Stimulated activated naive B cell treated with anti-CD40 and anti-IgM and Interleukin-4, amounts not matched to agents 10 μg/mL and 1 μg/mL and 100 μg/mL, for 72 hours (primary cell): ENCODE measurements around the gene SIRPB1.
"Not testable (repeated sequence)": the region's sequence is repeated elsewhere in the genome, so short reads cannot be mapped to it uniquely, and the experiment has no call there.

Experiments used
- ATAC-seq, 2 donors: fragments of 150-1000 bp; cut with Tn5 transposase; replicated peaks; 2 replicates each; pipeline ENCODE4 v1.10.0; 2021; ENCODE audit warnings: moderate library complexity in 1 of 2
- DNase-seq: peaks from one replicate; pipeline ENCODE4 v3.0.0; 2021
- H3K27ac Mint-ChIP-seq: one replicate; pipeline ENCODE4 v1.8.0; 2022; ENCODE audit warnings: mild to moderate bottlenecking, mixed read lengths
- H3K27me3 Mint-ChIP-seq, 2 donors: one replicate each; pipeline ENCODE4 v1.8.0; 2022; ENCODE audit warnings: mixed read lengths in 2 of 2
- H3K36me3 Mint-ChIP-seq, 2 donors: one replicate each; pipeline ENCODE4 v1.8.0; 2022; ENCODE audit warnings: mixed read lengths in 2 of 2, mild to moderate bottlenecking in 1 of 2
- H3K4me1 Mint-ChIP-seq, 2 donors: one replicate each; pipeline ENCODE4 v1.8.0; 2022; ENCODE audit warnings: mixed read lengths in 2 of 2, mild to moderate bottlenecking in 1 of 2
- H3K4me3 Mint-ChIP-seq, 2 donors: one replicate each; pipeline ENCODE4 v1.8.0; 2022; ENCODE audit warnings: mild to moderate bottlenecking in 2 of 2, mixed read lengths in 2 of 2, moderate library complexity in 1 of 2
- H3K9me3 Mint-ChIP-seq, 2 donors: one replicate each; pipeline ENCODE4 v1.8.0; 2022; ENCODE audit warnings: mixed read lengths in 2 of 2, mild to moderate bottlenecking in 1 of 2

The SIRPB1 gene

GRCh38 chr20:1651268-1652058, 31.7 kb upstream of the SIRPB1 start:
- H3K4me1 Mint-ChIP-seq, result peaks cover 0 to 8% of the 10 kb centered on the region in 2 donors
- peaks cover 11 to 13% of the 10 kb centered on the region in 2 donors for H3K27me3 Mint-ChIP-seq
- ATAC-seq (no peak), DNase-seq (no peak)
- H3K4me3 Mint-ChIP-seq, result no peak overlapping the region
- peaks cover 0 to 2% of the 10 kb centered on the region in 2 donors for H3K36me3 Mint-ChIP-seq
- H3K27ac Mint-ChIP-seq, result no peak overlapping the region
- H3K9me3 Mint-ChIP-seq, result peaks cover 0 to 6% of the 10 kb centered on the region in 2 donors

DNA sequence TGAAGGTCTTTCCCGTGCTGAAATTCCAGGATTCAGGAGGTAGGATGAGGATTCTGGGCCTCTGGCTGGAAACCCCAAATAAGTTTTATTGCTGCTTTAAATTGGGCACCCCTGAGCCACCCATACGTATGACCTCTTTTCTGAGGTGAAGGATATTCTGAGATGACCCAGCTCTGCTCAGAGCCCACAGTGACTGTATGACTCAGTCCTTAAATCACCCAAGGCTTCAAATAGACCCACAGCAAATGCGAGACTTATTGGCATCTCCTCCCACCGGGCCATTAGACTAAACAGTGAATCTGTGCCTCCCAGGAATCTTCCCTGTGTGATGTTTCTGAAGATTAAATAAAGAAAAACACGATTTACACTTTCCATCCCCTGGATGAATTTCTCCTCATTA, 28.3 kb upstream of the SIRPB1 start:
- ATAC-seq, result no peak

DNA sequence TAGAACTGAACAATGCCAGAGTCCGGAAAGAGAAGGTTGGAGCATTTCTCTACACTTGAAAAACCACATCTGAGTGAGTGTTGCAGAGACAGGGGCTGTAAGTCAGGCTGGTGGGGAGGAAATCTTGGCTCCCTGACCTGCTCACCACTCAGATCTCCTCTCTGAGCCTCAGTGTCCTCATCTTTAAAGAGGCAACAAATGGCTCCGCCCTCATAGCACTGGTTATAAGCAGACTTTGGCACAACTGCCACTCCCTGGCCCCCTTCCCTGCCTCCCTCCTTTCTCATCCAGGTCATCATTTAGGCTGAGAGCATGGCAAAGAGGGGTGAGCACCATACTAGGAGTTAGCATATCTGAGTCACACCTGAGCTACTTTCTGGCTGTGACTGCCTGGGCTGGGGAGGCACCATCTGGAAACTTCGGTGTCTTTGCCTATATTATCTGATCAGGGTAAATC, 27.2 kb upstream of the SIRPB1 start:
- Mint-ChIP-seq H3K4me1 (peaks cover 0 to 11% of the 10 kb centered on the region in 2 donors), H3K27ac (no peak overlapping the region), H3K4me3 (no peak overlapping the region), H3K27me3 (peaks cover 0 to 6% of the 10 kb centered on the region in 2 donors), H3K36me3 (no peaks in the 10 kb centered on the region), H3K9me3 (no peaks in the 10 kb centered on the region)
- DNase-seq (no peak), ATAC-seq (no peak)

More for the DNA sequence above, 28.3 kb upstream of the SIRPB1 start:
- peaks cover 5 to 11% of the 10 kb centered on the region in 2 donors for H3K27me3 Mint-ChIP-seq
- peaks cover 0 to 2% of the 10 kb centered on the region in 2 donors for H3K9me3 Mint-ChIP-seq
- no peak overlapping the region for H3K27ac Mint-ChIP-seq
- H3K4me3 Mint-ChIP-seq, result no peak overlapping the region
- H3K36me3 Mint-ChIP-seq, result peaks cover 0 to 2% of the 10 kb centered on the region in 2 donors
- DNase-seq, result no peak
- H3K4me1 Mint-ChIP-seq, result peaks cover 0 to 11% of the 10 kb centered on the region in 2 donors

GRCh38 chr20:1644101-1644962, 24.5 kb upstream of the SIRPB1 start:
- Mint-ChIP-seq H3K9me3 (peaks cover 6 to 8% of the 10 kb centered on the region in 2 donors), H3K27ac (no peak overlapping the region), H3K4me3 (no peak overlapping the region), H3K36me3 (peaks cover 3 to 6% of the 10 kb centered on the region in 2 donors), H3K4me1 (peaks cover 0 to 5% of the 10 kb centered on the region in 2 donors), H3K27me3 (no peaks in the 10 kb centered on the region)
- DNase-seq, result no peak
- peak; percentile 60 to 83 for ATAC-seq

- not testable (repeated sequence) for H3K4me1 Mint-ChIP-seq, ATAC-seq, DNase-seq, H3K27me3 Mint-ChIP-seq, H3K27ac Mint-ChIP-seq, H3K36me3 Mint-ChIP-seq, H3K4me3 Mint-ChIP-seq, H3K9me3 Mint-ChIP-seq
These were observed 18.8 kb upstream of the SIRPB1 start for GRCh38 chr20:1638643-1639042.

GRCh38 chr20:1637755-1638154, 17.9 kb upstream of the SIRPB1 start:
- DNase-seq (no peak), ATAC-seq (peak in 1 of 2 donors; percentile 42)
- peaks cover 3 to 6% of the 10 kb centered on the region in 2 donors for H3K36me3 Mint-ChIP-seq
- H3K9me3 Mint-ChIP-seq, result peaks cover 7 to 8% of the 10 kb centered on the region in 2 donors
- H3K4me1 Mint-ChIP-seq, result peaks cover 0 to 2% of the 10 kb centered on the region in 2 donors
- H3K27ac Mint-ChIP-seq, result no peak overlapping the region
- H3K27me3 Mint-ChIP-seq, result peaks cover 0 to 2% of the 10 kb centered on the region in 2 donors
- H3K4me3 Mint-ChIP-seq, result no peak overlapping the region

- Mint-ChIP-seq H3K4me1 (peaks cover 0 to 2% of the 10 kb centered on the region in 2 donors), H3K4me3 (no peak overlapping the region), H3K27me3 (peaks cover 0 to 7% of the 10 kb centered on the region in 2 donors), H3K27ac (no peak overlapping the region), H3K36me3 (peaks cover 3 to 6% of the 10 kb centered on the region in 2 donors), H3K9me3 (peaks cover 7 to 8% of the 10 kb centered on the region in 2 donors)
- DNase-seq, result no peak
- no peak for ATAC-seq
These were observed 17.4 kb upstream of the SIRPB1 start for GRCh38 chr20:1637226-1637625.

DNA sequence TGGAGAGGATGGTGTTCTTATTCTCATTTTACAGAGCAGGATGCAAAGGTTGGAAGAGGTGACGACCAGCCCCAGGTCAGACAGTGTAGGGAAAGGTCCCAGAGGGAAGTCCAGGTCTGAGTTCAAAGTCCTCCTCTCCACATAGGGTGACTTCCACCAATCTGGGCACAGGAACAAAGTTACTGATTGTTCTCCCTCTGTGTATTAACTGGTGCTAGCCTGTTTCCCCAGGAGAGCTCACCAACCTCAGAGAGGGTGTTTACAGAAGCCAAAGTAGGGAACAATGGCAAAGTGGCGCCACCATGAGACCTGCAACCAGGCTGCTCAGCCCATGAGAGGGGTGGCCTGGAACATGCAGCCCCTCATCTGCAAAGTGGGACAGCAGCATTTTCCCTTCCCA, 16.8 kb upstream of the SIRPB1 start:
- peaks cover 0 to 7% of the 10 kb centered on the region in 2 donors for H3K27me3 Mint-ChIP-seq
- DNase-seq (no peak), ATAC-seq (peak in 1 of 2 donors; percentile 22)
- H3K4me3 Mint-ChIP-seq, result no peak overlapping the region
- no peak overlapping the region for H3K27ac Mint-ChIP-seq
- peaks cover 0 to 2% of the 10 kb centered on the region in 2 donors for H3K4me1 Mint-ChIP-seq
- peaks cover 7 to 8% of the 10 kb centered on the region in 2 donors for H3K9me3 Mint-ChIP-seq
- H3K36me3 Mint-ChIP-seq, result peaks cover 3 to 6% of the 10 kb centered on the region in 2 donors

DNA sequence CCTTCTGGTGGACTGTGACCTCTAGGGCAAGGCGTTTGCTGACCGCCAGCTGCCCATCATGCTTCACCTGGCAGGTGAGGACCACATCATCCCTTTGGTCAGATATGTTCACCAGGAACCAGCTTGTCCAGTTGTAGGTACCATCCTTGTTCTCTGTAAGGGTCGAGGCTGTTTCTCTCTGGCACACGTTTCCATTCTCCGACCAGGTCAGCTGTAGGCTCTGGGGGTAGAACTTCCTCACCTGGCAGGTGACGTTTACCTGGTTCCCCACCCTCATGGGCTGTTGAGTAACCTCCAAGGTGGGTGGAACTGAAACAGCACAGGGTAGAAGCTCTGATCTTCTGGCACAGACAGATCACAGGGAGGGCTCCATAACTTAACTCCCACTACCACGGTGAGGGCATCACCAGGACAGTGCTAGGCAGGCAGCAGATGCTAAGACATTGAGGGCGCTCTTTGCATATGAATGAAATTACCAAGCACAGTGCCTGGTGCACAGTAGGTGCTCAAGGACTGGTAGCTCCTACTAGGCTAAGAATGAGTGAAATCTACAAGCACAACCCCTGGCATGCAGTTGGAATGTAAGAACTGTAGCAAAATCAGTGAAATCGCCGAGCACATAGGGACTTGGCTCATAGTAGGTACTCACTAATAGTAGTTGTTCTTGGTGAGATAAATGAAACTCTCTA, 15.6 kb upstream of the SIRPB1 start:
- Mint-ChIP-seq H3K27me3 (peaks cover 0 to 7% of the 10 kb centered on the region in 2 donors), H3K4me1 (peaks cover 0 to 2% of the 10 kb centered on the region in 2 donors), H3K9me3 (peaks cover 7 to 8% of the 10 kb centered on the region in 2 donors), H3K27ac (no peak overlapping the region), H3K36me3 (peaks cover 3 to 4% of the 10 kb centered on the region in 2 donors), H3K4me3 (no peak overlapping the region)
- no peak for DNase-seq
- ATAC-seq, result no peak

DNA sequence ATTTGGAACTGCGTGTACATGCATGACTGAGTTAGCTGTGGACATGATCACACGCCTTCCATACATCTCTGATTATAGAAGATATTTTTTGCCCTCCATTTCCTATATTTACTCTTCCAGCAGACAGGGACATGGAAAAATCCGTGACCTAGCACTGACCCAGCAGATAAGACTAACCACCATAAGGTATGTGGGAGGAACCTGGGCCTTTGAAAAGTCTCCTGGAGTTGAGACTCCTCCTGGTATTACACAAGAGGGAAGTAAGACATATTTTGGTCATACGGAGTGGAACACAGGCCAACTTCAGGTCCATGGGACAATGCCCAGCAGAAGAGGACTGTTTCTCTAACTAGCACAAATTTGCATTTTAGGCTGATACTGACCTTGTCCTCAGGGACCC, 13.7 kb upstream of the SIRPB1 start:
- no peak for DNase-seq
- Mint-ChIP-seq H3K27me3 (peaks cover 13 to 19% of the 10 kb centered on the region in 2 donors), H3K36me3 (no peaks in the 10 kb centered on the region), H3K27ac (no peak overlapping the region), H3K9me3 (no peaks in the 10 kb centered on the region), H3K4me3 (no peak overlapping the region), H3K4me1 (peaks cover 0 to 2% of the 10 kb centered on the region in 2 donors)
- no peak for ATAC-seq

DNA sequence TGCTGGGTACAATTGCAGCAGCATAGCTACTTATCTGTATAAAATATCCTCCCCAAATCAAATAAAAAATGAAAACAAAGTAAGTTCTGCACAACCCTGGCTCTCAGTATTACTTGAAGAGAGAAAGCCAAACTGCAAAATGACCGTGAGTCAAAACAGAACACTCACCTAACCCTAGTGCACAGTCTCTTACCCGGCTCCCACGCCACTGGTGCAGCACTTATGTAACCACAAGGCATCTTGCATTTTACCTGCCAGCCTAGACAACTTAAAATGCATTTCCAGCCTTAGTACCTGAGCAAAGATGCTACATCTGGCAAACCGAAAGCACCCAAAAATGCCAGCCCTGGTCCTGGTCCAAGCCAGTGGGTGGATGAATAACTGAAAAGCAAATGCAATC, 12.4 kb upstream of the SIRPB1 start:
- H3K4me1 Mint-ChIP-seq, result peaks cover 2 to 4% of the 10 kb centered on the region in 2 donors
- H3K4me3 Mint-ChIP-seq, result no peak overlapping the region
- ATAC-seq, result peak in 1 of 2 donors; percentile 23
- no peaks in the 10 kb centered on the region for H3K9me3 Mint-ChIP-seq
- no peak for DNase-seq
- no peaks in the 10 kb centered on the region for H3K36me3 Mint-ChIP-seq
- H3K27ac Mint-ChIP-seq, result no peak overlapping the region
- H3K27me3 Mint-ChIP-seq, result peaks cover 23% of the 10 kb centered on the region in 2 donors

- no peak for ATAC-seq
- peaks cover 23 to 24% of the 10 kb centered on the region in 2 donors for H3K27me3 Mint-ChIP-seq
- no peak for DNase-seq
- no peak overlapping the region for H3K27ac Mint-ChIP-seq
- H3K36me3 Mint-ChIP-seq, result no peaks in the 10 kb centered on the region
- H3K4me3 Mint-ChIP-seq, result no peak overlapping the region
- peaks cover 8 to 10% of the 10 kb centered on the region in 2 donors for H3K4me1 Mint-ChIP-seq
- H3K9me3 Mint-ChIP-seq, result no peaks in the 10 kb centered on the region
These were observed 11.7 kb upstream of the SIRPB1 start for GRCh38 chr20:1631309-1632151.

- no peak for DNase-seq
- no peak for ATAC-seq
- Mint-ChIP-seq H3K27ac (no peak overlapping the region), H3K36me3 (no peaks in the 10 kb centered on the region), H3K9me3 (no peaks in the 10 kb centered on the region), H3K4me1 (peaks cover 16 to 22% of the 10 kb centered on the region in 2 donors), H3K27me3 (peaks cover 23 to 24% of the 10 kb centered on the region in 2 donors), H3K4me3 (no peak overlapping the region)
These were observed 10.4 kb upstream of the SIRPB1 start for GRCh38 chr20:1630186-1630585.
